ENCODE data around the gene IL22RA1.

GRCh38 chr1:24085546-24085945 is 57.4 kb downstream of the IL22RA1 start:
- TF ChIP-seq, protein P1, sequence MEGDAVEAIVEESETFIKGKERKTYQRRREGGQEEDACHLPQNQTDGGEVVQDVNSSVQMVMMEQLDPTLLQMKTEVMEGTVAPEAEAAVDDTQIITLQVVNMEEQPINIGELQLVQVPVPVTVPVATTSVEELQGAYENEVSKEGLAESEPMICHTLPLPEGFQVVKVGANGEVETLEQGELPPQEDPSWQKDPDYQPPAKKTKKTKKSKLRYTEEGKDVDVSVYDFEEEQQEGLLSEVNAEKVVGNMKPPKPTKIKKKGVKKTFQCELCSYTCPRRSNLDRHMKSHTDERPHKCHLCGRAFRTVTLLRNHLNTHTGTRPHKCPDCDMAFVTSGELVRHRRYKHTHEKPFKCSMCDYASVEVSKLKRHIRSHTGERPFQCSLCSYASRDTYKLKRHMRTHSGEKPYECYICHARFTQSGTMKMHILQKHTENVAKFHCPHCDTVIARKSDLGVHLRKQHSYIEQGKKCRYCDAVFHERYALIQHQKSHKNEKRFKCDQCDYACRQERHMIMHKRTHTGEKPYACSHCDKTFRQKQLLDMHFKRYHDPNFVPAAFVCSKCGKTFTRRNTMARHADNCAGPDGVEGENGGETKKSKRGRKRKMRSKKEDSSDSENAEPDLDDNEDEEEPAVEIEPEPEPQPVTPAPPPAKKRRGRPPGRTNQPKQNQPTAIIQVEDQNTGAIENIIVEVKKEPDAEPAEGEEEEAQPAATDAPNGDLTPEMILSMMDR (IDR thresholded peaks at IDR 0.05): no peak
- no peak for TF ChIP-seq POLR2A (IDR thresholded peaks at IDR 0.05)

Data from lower leg skin (tissue), 3 donors.